ENCODE results near the gene ZBTB46. TPM values are rescaled to one million over a fixed set of nuclear protein-coding genes. Genes with fewer than 3 reads are reported as not detected.

The ZBTB46 gene
- total RNA-seq, 1 experiment from 2014 or later = 2.5 TPM

- TF ChIP-seq, protein P1, sequence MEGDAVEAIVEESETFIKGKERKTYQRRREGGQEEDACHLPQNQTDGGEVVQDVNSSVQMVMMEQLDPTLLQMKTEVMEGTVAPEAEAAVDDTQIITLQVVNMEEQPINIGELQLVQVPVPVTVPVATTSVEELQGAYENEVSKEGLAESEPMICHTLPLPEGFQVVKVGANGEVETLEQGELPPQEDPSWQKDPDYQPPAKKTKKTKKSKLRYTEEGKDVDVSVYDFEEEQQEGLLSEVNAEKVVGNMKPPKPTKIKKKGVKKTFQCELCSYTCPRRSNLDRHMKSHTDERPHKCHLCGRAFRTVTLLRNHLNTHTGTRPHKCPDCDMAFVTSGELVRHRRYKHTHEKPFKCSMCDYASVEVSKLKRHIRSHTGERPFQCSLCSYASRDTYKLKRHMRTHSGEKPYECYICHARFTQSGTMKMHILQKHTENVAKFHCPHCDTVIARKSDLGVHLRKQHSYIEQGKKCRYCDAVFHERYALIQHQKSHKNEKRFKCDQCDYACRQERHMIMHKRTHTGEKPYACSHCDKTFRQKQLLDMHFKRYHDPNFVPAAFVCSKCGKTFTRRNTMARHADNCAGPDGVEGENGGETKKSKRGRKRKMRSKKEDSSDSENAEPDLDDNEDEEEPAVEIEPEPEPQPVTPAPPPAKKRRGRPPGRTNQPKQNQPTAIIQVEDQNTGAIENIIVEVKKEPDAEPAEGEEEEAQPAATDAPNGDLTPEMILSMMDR (IDR thresholded peaks at IDR 0.05; ENCODE audit: unreplicated experiment) = no peak
- intact Hi-C loops (cut with micrococcal nuclease; ENCODE audit: unreplicated experiment) = loop anchor here (2.0 kb wide), 1 partner anchor 79 kb away; the partner anchor contains the start of gene TPD52L2
- CTCF ChIA-PET = interaction anchor here (0.8 to 1.7 kb wide), 5 partner anchors 15 to 79 kb away, joined by 3 to 12 read pairs (median 5); partner anchors contain the start of genes ARFRP1, TPD52L2 and ZGPAT
- Mint-ChIP-seq H3K4me1 (ENCODE audit: low read depth, unreplicated experiment) (no peaks in the 10 kb centered on the region), H3K27ac (ENCODE audit: unreplicated experiment) (no peak overlapping the region), H3K9me3 (ENCODE audit: low read depth, unreplicated experiment) (no peaks in the 10 kb centered on the region), H3K27me3 (ENCODE audit: unreplicated experiment) (peaks cover 15% of the 10 kb centered on the region), H3K36me3 (ENCODE audit: insufficient read depth, unreplicated experiment) (no peaks in the 10 kb centered on the region), H3K4me3 (ENCODE audit: low read depth, unreplicated experiment) (no peak overlapping the region)
- DNase-seq = no peak
- BruUV-seq (replicated peaks) = no TSS peak
Observed at GRCh38 chr20:63785691-63786131, 45.4 kb downstream of the ZBTB46 start.

- CTCF ChIA-PET = interaction anchor here (1.0 to 1.4 kb wide), 2 partner anchors 76 to 80 kb away, joined by 3 read pairs; partner anchors contain the start of genes ARFRP1 and ZGPAT
Observed at GRCh38 chr20:63783970-63784369, 47.1 kb downstream of the ZBTB46 start.

DNA sequence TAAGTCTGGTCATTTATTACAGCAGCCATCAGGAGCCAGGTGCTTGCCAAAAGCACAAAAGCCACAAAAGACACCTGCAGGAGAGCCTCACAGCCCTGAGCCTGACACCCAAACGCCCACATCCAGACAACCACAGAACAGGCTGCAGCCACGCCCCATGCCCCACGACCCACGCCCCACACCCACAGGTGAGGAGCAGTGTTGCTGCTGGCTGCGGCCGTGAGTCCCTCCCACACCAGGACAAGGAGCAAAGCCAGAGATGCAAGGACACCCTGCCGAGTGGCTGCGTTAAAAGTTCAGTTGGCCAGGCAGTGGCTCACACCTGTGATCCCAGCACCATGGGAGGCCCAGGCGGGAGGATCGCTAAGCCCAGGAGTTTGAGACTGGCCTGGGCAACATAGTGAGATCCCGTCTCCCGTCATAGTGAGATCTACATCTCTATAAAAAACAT lies 48.5 kb downstream of the ZBTB46 start:
- TF ChIP-seq, protein P1 (IDR thresholded peaks at IDR 0.05; ENCODE audit: unreplicated experiment) = no peak
- no peaks in the 10 kb centered on the region for H3K9me3 Mint-ChIP-seq (ENCODE audit: low read depth, unreplicated experiment)
- H3K27me3 Mint-ChIP-seq (ENCODE audit: unreplicated experiment) = peaks cover 15% of the 10 kb centered on the region
- no TSS peak for BruUV-seq (replicated peaks)
- no peak overlapping the region for H3K27ac Mint-ChIP-seq (ENCODE audit: unreplicated experiment)
- intact Hi-C loops (cut with micrococcal nuclease; ENCODE audit: unreplicated experiment) = no loop called here
- CTCF ChIA-PET = no interaction called here
- DNase-seq = no peak
- H3K36me3 Mint-ChIP-seq (ENCODE audit: insufficient read depth, unreplicated experiment) = no peaks in the 10 kb centered on the region
- H3K4me3 Mint-ChIP-seq (ENCODE audit: low read depth, unreplicated experiment) = no peak overlapping the region
- no peaks in the 10 kb centered on the region for H3K4me1 Mint-ChIP-seq (ENCODE audit: low read depth, unreplicated experiment)

More at GRCh38 chr20:63783970-63784369, 47.1 kb downstream of the ZBTB46 start:
- H3K36me3 Mint-ChIP-seq (ENCODE audit: insufficient read depth, unreplicated experiment) = no peaks in the 10 kb centered on the region
- no peak overlapping the region for H3K4me3 Mint-ChIP-seq (ENCODE audit: low read depth, unreplicated experiment)
- DNase-seq = no peak
- H3K4me1 Mint-ChIP-seq (ENCODE audit: low read depth, unreplicated experiment) = no peaks in the 10 kb centered on the region
- intact Hi-C loops (cut with micrococcal nuclease; ENCODE audit: unreplicated experiment) = no loop called here
- H3K27ac Mint-ChIP-seq (ENCODE audit: unreplicated experiment) = no peak overlapping the region
- no TSS peak for BruUV-seq (replicated peaks)
- TF ChIP-seq, protein P1 (IDR thresholded peaks at IDR 0.05; ENCODE audit: unreplicated experiment) = no peak
- no peaks in the 10 kb centered on the region for H3K9me3 Mint-ChIP-seq (ENCODE audit: low read depth, unreplicated experiment)
- H3K27me3 Mint-ChIP-seq (ENCODE audit: unreplicated experiment) = peaks cover 15% of the 10 kb centered on the region

DNA sequence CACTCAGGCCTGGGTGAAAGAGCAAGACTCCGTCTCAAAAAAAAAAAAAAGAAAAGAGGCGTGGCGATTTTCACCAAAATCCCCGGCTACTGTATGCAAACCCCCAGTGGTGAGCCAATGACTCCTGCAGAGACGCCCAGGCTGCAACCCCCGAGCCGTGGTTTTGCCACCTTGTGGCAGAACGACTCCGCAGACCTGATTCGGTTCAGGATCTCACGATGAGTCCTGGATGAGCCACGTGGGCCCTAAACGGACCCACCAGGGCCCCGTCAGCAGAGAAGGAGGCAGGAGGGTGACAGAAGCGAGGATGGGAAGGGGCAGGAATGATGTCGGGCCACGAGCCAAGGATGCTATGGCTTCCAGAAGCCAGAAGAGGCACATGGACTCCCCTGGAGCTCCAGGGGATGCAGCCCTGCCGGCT lies 49.0 kb downstream of the ZBTB46 start:
- Mint-ChIP-seq H3K9me3 (ENCODE audit: low read depth, unreplicated experiment) (no peaks in the 10 kb centered on the region), H3K4me3 (ENCODE audit: low read depth, unreplicated experiment) (no peak overlapping the region), H3K27ac (ENCODE audit: unreplicated experiment) (no peak overlapping the region), H3K4me1 (ENCODE audit: low read depth, unreplicated experiment) (no peaks in the 10 kb centered on the region), H3K27me3 (ENCODE audit: unreplicated experiment) (peaks cover 15% of the 10 kb centered on the region), H3K36me3 (ENCODE audit: insufficient read depth, unreplicated experiment) (no peaks in the 10 kb centered on the region)
- intact Hi-C loops (cut with micrococcal nuclease; ENCODE audit: unreplicated experiment) = no loop called here
- TF ChIP-seq, protein P1 (IDR thresholded peaks at IDR 0.05; ENCODE audit: unreplicated experiment) = no peak
- DNase-seq = no peak
- CTCF ChIA-PET = interaction anchor here (0.6 kb wide), 1 partner anchor 83 kb away, joined by 4 read pairs; the partner anchor contains the start of gene TPD52L2
- BruUV-seq (replicated peaks) = no TSS peak

All from Calu3 (cell line).